SKM-1 (cell line): ENCODE results near the gene FSTL4.

Experiments used
- DNase-seq: peaks from one replicate; lab custom pipeline; 2025; ENCODE audit not compliant: unreplicated experiment; lab: John Stamatoyannopoulos, UW

FSTL4 gene

GRCh38 chr5:133371371-133372155 is 240.8 kb downstream of the FSTL4 start:
- no peak for DNase-seq

DNA sequence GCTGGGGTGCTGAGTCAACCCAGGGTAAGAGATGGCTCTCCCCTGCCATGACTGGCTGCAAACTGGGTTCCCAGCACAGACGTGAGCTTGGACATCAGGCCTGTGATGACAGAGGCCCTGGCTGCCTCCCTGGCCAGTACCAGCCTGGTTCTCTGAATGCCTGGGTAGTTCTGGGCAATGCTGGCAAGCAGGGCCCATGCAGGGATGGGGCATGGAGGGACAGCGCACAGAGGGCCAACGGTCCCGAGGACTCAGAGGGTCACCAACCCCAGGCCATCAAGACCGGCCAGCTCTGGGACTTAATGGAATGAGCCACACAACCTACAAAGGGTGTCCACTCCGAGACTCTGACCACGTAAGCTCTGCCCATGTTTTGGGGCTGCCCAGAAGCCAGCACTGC is 241.4 kb downstream of the FSTL4 start:
- DNase-seq = no peak

DNA sequence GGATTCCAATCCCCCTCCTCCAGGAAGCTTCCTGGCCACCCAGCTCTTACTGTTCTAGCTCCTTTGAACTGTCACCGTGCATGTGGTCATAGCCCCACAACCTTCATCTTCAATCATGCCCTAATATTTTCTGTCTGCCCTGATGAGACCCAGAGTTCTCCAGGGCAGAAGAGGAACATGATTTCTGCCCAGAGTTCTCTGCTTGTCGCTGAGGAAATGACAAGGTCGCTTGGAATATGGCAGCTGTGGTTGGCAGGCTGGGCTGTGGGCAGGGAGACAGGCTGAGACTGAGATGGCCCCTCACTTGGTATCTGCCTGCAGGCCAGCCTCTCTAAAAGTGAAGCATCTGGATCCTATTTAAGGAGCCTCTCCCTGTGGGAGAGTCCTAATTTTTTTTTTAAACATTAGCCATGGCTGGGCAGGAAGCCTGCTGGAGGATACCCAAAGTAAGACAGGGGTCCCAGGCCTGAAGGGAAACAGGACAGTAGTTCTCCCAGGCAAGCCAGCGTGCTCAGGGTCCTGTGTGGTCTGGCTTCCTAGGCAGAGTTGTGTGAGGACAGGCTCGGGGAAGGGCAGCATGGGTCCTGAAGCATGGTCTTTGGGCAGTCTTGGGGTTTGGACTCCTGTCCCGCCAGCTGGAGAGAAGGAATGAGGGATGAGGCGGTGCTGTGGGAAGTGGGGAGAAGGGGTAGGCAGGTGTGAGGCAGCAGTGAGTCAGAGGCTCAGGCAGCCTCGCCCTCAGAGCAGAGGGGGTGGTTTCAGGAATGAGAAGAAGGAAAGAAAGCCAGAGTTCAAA is 242.1 kb downstream of the FSTL4 start:
- no peak for DNase-seq

- no peak for DNase-seq
Observed at GRCh38 chr5:133368916-133369783, 243.2 kb downstream of the FSTL4 start.

DNA sequence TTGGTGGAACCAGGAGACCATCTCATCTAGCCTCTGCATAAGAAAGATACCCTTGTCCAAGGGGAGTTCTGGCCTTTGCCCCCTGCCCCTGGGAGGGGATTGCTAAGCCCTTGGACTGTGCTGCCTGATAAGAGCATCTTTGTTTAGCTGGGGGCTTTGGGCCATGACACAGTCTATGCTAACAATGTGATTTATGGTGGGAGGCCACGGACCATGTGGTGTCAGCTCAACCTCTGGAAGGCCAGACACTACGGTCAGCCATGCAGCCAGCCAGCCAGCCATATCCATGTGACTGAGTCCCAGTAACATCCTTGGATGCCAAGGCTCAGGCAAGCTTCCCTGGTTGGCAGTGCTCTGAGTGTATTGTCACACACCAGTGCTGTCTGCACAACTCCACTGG is 244.4 kb downstream of the FSTL4 start:
- DNase-seq = no peak

DNA sequence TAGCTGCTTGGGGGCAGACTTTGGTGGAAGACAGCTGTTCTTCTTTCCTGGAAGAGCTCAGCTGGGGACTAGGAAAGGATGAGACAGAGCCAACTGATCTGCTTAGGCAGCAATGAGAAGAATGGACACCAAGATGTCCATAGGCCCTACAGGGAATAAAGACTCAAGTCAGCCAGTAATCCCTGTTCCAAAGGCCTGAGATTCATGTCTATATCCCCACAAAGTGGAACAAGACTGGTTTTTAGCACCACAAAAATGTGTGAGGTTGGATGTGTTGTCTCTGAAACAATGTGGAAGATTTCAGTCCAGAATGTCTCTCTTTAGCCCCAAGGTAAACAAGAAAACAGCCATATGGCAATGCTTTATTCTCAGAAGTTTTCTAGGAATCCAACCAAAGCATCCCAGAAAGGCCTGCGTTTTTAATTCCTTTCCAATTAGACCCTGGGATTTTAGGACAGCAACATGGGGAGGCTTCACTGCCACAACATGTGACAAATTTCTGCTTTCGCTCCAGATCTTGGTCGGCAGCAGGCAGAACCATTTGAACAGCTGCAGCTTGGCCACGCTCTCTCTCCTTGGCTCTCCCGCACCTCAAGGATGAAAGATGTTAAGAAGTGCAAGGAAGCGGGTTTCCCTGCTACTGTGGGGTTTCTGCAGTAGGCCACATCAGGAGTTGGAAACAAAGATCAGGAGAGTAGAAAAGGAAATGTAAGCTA is 245.1 kb downstream of the FSTL4 start:
- DNase-seq = no peak

DNA sequence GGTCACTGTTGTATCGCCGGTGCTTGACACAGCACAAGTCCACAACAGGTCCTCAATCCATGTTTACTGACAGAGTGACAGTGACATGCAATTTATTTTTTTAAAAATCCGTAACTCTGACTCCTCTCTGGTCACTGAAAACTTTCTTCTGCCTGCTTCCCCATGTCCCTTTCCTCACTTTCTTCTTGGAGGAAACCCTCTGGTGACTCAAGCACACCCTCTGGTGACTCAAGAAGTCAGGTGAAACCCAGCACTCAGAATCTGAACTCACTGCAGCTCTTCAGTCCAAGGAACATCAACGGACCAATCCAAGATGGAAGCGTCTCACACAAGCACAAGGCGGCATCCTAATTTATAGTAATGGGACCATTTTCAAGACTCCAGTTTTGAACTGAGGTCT is 245.9 kb downstream of the FSTL4 start:
- DNase-seq = no peak

DNA sequence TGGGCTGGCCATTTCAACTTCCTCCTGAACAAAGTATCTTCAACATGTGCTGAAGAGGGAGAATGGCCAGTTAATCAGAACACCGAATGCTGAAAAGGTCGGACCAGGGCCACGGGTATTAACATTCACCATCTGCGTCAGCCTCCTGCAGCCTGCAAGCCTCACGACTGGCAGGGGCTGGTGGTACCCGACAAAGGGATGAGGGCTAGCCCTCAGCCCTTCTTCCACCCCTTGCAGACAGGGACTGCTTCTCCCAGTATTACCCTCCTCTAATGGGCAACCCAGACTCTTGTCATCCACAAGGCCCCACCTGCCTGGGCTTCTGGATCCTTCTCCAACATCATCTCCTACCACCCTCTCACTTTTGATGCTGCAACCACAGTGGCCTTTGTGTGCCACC is 246.6 kb downstream of the FSTL4 start:
- no peak for DNase-seq

DNA sequence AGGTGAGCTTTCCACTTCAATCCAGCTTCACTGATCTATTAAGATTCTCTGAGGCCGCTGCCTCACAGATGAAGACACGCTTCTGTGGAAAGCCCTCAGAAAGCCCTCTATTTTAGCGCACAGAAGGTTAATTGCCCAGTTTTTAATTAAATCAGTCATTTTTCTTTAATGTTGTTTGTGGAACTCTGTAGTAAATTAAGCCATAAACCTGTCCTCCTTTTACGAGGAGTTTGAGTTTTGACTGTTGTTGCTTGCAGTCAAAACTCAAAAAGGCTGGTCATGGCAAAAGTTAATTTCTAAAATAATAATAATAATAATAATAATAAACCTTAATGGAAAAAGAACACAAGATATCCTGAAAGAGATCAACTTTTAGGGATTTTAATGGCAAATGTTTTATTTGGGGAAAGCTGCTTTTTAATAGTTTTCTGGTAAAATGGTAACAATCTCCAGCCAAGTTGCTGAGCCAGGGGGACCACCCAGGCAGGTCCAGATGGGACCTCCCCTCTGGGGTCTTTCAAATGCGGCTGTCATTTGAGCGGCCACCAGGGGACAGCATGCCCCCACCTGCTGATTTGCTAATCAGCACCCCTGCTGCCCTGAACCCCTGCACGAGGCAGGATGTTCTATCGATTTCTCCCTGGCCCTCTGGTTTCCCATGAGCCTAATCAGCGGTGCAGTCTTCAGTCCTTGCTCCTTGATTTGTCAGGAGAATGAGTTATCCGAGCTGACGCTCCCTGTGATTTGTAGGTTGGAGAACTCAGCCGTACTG is 247.2 kb downstream of the FSTL4 start:
- DNase-seq = no peak

DNA sequence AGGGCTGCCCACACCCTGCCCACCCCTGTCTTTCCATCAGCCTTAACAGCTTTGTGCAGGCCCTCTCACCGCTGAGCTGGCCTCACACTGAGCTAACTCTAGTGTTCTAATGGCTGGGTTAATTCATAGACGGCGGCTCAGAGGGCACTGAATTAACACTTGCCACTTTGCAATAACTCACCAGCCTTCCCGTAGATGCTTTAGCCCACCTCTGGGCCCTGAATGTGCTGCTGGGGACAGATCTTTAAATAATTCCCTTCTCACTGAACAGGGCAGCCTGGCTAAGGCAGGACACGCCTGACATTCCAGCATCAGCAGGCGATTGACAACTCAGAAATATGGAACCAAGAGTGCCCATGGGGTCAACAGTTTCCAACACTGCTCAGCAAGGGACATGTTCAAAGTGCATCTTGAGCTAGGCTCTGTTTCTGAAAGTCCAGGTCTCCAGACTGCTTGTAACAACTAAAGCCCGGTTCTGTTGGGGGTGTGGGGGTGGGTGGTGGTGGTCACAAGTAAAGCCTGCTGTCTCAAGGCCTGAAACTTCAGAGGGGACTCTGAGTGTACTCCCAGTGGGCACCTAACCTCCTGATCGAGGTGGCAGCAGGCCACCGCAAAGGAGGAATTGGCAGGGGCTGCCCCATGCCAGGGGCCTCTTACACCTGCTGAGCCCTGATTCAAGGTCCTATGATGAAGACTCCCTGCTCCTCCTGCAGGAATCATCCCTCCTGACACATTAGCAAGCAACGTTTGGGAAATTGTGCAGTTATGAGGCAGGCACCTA is 248.3 kb downstream of the FSTL4 start:
- no peak for DNase-seq

- DNase-seq = no peak
Observed at GRCh38 chr5:133362438-133362837, 249.9 kb downstream of the FSTL4 start.

GRCh38 chr5:133361922-133362321 is 250.4 kb downstream of the FSTL4 start:
- no peak for DNase-seq

DNA sequence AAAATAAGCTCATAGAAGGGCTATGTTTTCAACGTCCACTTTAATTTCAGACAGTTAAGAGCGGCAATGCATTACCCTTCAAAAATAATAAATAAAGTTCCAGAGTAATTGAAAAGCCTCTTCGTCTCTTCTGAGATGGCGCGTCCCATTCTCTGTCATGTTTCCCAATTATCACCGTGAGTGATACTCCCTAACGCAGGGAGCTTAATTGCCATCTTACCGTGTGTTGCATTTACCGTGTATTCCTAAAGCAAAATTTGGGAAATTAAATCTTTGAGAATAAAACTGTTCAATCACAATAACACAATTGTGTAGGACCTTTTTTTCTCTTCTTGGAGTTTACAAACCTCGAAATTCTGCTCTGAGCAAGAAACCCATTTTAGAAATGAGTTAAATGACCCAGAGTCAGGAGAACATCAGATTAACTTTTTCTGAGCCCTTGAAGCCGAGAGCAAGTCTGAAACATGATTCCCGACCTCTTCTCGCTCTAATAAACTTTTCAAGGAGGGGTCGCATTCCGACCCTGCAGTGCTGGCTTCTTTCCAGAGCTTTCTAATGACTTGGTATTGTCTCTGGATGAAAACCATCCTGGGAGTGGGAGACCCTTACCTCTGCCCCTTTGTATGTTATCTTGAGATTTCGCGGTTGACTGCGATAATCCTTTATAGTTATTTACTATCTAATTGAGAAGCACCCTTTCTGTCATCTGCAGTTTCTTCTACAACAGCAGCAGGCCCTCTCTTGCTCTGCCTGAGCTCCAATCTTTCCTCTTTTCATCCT is 251.5 kb downstream of the FSTL4 start:
- no peak for DNase-seq

DNA sequence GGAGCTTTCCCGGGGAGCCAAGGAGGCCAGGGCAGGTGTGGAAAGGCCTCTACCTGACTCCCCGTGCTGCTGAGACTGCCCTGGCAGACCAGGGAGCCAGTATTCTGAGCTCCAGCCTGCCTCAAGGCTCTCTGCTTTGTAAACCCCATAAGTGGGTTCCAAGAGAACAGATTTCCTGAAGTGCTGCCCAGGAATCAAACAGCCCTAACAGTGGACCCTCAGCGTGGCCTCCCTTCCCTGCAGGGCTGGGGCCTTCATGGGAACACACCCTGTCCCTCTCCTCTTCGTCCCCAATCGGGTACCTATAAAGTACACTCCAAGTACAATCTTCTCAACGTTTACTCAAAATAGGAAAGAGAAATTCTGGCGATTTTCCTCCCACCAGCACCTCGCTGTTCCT is 252.5 kb downstream of the FSTL4 start:
- no peak for DNase-seq

DNA sequence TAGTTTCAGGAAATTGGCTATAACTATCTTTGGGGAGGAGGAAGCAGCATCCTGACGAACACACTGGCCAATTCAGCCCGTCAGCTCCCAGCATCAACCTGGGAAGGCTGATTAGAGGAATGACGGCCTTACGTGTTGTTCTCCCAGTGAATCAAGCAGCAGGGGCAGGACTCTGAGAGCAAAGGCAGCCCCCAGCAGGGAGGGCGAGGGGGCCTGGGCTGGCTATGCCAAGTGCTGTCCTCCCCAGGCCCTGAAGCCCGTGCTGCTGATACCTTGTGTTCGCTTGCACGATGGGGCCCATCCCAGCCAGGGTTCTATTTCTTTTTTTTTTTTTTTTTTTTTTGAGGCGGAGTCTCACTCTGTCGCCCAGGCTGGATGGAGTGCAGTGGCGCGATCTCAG is 254.1 kb downstream of the FSTL4 start:
- no peak for DNase-seq

DNA sequence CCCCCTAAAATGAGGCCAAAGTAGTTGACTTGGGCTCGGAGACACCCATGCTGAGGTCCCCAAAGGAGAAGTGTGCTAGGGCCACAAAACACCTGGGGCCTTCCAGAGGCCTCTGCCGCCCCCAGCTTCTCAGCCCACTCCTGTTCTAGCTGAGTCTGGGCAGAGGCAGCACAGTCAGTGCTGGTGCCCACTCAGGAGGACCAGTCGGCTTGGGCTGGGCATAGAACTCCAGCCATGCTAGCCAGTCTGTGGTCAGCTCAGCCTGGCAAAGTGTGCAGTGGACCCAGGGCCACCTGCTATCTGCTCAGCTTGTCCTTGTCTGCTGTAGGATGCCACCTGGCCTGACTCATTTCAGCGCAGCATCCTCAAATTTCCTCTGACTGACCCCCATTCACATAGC is 254.6 kb downstream of the FSTL4 start:
- DNase-seq = no peak

GRCh38 chr5:133356984-133357421 is 255.3 kb downstream of the FSTL4 start:
- DNase-seq = no peak

GRCh38 chr5:133356396-133356983 is 255.9 kb downstream of the FSTL4 start:
- no peak for DNase-seq
